Germinal center (tissue), 1 donor: ENCODE measurements around the gene PDZD2.
"Not testable (repeated sequence)": the region's sequence is repeated elsewhere in the genome, so short reads cannot be mapped to it uniquely, and the experiment has no call there.

ENCODE experiments used
- DNase-seq: peaks from one replicate; pipeline ENCODE4 v3.0.0; 2012; ENCODE audit warnings: mixed read lengths, low spot score

PDZD2 gene

DNA sequence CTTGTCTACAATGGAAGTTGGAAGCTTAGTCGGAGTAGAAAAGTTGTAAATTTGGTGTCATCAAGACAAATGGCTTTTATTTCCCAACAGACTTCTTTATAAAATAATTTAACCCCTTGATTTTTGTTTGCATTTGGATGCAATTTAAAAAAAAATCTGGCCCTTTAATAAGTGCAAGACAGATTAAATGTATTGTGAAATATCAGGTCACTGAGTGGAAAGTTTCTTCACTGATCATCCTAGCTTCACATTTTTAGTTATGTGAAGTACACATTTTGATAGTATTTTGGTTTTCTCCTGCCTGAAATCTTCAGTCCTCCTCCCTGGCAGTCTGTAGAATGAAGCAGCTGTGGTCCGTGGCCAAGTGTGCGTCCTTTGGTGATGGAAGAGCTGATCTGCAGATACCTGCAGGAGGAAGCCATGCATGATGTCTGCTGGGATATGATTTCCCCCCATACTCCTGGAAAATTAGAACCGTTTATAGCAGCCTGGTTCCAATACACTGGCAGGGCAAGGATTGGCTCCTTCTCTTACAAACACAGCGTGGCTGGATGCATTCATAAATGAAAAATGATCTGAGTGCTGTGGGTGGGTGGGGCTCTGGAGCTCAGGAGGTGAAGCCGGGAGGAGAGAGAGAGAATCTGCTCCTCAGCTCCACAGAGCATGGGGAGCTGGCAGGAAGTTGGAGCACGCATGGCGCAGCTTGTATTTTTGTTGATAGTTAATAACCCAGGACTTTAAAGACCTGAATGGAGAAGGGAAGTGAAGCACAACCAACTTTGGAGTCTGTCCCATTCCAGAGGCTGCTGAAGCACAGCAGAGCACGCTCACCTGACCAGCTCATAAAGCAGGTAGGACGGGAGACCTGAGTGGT, 296.8 kb downstream of the PDZD2 start:
- no peak for DNase-seq

DNA sequence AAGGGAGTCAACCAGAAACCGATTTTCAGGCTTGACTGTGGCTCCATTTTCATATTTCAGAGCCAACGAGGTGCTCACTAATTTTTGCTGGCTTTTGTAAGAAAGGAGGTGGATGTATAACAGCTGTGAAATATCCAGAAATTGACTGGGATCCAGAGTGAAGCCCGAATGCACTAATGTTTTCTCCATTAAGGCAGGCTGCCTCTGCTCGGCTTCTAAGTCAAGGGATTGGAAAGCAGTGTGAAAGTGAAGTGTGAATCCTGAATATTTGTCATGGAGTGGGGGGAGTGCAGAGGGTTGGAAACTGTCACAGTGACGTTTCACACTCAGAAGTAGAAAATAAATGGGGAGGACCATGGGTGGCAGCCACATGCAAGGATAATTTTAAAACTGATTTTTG, 297.8 kb downstream of the PDZD2 start:
- DNase-seq, result no peak

DNA sequence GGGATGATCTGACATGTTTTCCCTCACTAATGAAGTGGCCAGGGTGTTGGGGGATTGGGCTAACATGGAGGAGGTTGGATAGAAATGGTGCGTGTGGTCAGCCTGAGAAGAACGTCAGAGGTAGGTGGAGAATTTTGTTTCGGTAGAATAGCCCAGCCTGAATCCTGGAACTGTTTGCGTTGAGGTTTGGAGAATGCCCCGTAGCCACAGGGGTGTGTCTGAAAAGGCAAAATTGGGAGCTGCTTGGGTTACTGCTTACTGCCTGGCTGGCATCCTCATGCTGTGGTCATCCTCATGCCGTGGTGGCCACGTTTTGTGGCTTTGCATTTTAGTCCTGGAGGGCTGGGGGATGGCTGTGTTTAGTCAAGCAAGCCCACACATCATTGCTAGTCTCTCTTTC, 298.3 kb downstream of the PDZD2 start:
- no peak for DNase-seq

DNA sequence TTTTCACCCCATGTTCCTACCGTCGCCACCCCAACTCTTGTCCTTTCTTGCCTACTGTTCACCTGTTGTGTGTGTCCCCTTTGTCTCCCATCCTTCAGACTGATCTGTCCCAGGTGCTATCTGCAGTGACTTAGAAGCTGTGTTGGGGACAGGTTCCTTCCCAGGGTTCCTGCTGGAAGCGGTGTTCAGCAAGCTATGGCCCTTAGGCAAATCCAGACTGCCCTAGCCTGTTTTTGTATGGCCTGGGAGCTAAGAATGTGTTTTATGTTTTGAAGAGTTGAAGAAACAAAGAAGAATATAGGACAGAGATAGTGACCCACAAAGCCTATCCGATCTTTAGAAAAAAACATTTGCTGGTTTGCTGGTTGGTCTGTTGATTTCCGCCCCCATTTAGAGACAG, 298.8 kb downstream of the PDZD2 start:
- no peak for DNase-seq

DNA sequence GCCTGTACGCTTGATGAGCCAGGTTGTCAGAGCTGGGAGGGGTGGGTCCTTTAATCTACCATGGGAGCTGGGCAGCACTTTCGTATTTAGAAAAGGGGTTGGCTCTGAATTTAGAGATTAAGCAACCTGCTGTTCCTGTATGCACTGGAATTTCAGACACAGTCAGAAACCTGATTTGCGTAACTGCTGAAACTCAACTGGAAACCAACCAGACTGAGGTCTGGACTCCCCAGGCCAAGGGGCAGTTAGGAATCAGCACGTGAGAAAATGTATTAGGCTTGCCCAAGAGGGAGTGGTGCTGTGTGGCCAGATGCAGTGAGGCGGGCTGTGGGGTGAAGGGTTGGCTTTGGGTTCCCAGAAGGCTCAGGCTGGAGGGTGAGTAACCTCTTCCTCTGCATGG, 300.2 kb downstream of the PDZD2 start:
- DNase-seq, result no peak

DNA sequence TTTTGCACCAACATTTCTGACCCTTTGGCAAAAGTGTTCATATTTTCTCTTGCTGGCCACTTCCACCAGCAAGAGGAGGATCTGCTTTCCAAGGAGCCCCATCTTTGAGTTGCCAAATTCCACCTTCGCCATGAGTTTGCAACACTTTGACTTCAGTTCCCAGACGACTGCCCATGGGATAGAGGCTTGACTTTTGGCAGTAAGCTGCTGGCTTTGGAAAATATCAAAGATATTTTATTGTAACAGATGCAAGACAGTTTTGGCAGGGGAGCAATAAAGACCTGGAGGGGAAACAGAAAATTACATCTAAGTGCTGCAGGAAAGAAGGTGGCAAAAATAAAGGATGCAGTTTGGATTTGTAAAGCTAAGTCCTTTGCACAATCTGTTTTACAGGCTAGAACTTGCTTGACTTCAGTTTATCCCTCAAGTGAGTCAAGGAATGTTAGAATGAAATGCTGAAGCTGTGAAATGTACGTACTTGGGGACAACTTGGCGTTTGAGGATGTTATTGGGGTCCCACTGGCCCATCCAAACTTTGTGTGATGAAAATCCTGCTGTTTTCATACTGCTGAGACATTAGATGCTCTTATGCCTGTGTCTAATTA, 302.3 kb downstream of the PDZD2 start:
- no peak for DNase-seq

DNA sequence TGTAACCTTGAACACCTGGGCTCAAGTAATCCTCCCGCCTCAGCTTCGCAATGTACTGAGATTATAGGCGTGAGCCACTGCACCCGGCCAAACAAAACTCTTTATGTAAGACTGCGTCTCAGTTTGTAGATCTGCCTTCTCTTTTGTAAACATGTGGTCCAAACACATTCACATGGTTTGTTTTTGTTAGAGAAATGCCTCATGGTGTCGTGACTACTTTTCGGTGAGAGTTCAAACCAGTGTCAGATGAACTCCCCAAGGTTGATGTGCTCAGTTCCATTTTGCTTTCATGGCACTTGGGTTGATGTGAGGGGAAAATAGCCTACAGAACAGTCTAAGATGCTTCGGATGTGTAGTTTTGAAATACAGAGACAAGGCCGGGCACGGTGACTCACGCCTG, 303.6 kb downstream of the PDZD2 start:
- DNase-seq, result no peak

DNA sequence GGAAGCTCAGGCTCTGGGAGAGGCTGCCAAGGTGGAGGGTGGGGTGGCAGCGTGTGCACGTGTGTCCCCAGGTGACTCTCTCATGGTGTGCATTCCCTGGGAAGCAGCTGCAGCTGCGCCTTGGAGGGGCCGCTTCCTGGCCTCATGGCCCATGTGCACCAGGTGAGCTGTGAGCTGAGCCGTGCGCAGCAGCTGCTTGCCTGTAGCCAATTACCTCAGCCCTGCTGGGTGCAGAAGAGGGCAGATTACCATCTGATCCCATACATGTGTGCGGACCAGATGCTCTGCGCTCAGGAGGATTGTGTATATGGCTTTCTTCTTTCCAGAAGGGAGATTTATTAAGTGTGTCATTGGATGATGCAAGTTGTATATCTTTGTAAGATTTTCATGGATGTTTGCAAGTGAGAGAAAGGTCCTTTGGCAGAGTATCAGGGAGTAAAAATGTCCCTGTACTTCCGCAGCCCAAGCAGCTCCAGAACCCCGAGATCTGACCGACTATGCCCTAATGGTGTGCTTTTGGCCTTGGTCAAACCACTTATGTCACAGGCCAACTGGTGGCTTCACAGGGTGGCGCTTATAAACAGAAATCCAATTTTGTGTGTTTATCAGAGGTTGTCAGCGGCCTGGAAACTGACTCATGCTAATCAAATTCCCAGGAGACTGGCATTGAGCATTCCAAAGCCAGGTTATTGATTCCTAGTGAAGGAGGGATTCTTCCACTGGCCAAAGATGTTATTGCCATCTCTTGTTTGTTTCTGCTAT, 305.9 kb downstream of the PDZD2 start:
- DNase-seq, result no peak

DNA sequence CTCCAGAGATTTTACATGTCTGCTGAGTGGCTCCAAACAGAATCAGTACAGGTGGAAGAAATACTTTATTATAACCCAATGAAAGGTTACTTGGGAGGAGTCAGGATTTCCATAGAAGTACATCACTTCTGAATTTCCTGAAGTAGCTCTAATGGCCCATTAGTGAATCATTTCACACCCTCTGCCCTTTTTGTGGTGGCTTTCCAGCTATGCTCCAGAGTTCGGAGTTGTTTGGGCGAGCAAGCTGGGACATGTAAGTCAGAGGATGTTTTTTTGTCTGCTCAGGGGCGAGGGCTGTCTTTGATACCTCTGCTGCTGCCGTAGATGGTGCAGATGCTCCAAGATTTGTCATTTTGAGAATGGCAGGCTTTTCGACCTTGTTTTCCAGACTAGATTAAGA, 309.1 kb downstream of the PDZD2 start:
- no peak for DNase-seq

DNA sequence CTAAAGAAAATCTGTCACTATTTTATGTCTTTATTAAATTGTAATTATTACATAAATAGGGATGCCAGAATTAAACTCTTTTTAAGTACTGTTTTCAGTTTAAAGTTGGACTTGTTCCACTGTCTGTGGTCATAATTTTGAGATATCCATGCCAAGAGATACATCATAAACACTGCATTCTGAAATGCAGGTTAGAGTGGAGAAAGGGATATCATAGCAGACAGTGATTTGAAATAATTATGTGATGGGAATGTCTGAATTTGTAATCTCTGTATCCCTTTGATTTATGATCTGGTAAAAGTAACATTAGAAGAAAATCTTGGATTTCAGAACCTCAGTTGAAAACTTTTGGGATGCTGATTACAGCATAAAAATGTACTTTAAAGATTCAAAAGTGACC, 313.1 kb downstream of the PDZD2 start:
- DNase-seq, result no peak

DNA sequence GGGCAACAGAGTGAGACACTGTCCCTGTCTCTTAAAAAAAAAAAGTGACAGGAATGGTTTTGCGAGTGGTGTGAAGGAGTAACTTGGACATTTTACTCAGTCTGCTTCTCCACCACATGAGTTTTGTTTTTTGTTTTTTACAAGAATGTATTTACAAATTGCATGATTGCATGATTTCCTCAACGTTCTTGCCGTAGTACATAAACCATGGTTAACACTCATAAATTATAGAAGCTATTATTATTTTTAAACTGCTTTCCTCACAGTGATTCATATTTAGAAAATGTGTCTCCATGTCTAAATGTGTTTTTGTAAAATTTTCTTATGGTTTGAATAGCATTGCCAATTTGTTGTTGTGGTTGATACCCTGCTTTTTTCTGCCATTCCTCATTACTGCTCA, 315.2 kb downstream of the PDZD2 start:
- DNase-seq, result no peak

DNA sequence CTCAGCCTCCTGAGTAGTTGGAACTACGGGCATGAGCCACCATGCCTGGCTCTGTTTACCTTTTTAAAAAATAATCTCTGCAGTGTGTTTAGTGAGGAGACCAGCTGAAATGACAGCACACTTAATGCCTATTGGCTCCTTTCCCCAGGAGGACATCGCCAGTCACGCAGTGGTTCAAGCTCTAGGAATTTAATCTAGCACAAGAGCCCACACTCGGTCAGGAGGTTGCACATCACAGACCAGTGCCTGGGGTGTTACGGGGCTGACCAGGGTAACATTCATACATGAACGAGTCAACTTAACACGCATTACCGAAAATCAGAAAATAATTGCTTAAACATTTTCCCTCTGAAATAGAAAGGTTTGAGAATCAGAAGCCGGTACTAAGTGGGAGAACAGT, 318.2 kb downstream of the PDZD2 start:
- no peak for DNase-seq

DNA sequence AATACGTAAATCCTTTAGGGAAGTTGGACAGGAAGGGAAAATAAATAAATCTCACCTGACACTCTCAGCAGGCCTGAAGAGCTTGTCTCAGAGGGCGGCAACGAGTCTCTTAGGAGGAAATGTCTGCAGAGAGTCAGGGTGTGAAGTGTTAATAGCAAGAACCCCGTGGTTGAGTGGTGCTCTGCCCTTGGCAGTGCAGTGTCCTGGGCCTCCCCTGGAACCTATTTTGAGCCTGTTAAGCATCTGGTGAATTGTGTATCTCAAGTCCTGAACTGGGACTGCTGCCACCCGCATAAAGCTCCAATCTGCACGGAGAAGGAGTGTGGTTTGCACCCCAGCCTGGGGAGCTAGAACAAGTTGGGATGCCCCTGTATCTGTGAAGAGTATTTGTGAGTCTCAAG, 323.4 kb downstream of the PDZD2 start:
- no peak for DNase-seq

DNA sequence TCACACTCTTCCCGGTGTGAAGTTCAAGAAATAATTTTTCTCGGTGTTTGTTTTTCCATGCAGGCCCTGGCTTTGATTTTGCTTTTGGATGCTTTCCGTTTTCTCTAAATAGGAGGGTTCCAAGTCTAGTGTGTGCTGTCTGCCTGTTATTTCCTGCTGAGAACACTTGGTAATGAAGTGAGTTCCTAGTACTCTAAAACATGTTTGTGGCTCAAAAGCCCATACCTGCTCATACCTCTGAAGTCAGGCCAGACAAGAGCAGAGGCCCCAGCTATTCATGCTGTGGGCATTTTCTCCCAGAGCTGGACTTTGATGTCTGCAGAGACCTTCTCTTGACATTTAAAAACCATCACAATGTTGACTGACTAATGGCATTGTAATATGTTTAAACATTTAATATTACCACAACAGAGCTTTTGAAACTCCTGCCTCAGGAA, 324.0 kb downstream of the PDZD2 start:
- no peak for DNase-seq

DNA sequence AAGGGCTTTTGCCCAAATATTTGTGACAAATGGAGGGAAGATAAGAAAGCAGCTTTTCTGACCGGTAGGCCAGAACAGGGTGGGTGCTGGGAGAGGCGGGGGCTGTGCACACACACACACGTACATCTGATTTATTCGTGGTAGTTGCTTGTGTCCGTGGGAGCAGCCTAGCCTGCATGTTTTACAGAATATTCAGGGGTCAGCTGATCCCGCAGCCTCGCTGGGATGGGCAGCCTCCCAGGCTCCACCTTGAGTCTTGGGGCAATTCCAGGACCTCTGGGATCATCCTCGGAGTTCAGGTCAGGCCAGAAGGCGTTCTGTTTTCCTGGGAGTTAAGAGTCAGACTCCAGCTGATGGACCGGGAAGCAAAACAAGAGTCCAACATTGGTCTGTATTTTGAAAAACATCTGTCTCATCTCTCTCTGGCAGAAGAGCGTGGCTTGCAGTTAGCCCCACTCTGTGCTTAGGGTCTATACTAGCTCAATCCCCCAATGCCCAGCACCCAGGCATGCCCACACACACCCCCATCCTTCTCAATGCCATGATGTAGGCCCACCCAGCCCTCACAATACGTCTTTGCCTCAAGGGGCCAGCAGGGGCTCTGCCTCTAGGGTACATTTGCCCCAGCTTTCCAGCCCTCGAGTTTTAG, 324.6 kb downstream of the PDZD2 start:
- no peak for DNase-seq

DNA sequence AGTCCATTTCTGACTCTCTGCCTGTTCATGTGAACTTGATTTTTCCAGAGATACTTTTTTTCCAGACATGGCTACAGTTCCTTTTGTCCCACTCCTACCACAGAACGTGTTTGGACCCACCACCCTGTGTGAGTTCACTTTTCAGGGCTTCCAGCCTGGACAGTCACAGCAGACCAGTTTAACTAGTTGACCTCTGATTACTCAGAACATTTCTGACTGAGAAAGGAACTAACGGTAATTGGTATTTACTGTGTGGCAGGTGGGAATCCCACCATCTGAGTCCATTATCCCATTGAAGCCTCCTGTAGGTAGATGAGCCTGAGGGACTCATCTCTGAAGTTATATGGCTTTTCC, 325.1 kb downstream of the PDZD2 start:
- no peak for DNase-seq

DNA sequence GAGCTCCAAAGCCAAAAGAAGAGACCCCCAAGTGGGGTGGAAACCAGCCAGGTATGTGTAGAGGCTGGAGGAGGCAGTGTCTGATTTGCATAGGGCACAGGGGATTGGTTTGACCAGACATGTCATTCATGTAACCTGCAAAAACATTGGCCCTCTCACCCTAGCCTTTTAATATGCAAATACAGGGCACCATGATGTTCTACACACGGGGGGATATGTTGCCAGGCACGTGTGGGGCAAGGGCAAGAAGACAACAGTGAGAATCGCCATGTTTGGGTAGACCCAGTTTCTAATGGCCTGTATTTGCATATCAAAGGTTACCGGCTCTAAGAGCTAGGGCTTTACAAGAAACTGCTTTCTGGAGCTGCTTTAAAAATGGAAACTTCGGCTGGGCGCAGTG, 326.3 kb downstream of the PDZD2 start:
- no peak for DNase-seq

DNA sequence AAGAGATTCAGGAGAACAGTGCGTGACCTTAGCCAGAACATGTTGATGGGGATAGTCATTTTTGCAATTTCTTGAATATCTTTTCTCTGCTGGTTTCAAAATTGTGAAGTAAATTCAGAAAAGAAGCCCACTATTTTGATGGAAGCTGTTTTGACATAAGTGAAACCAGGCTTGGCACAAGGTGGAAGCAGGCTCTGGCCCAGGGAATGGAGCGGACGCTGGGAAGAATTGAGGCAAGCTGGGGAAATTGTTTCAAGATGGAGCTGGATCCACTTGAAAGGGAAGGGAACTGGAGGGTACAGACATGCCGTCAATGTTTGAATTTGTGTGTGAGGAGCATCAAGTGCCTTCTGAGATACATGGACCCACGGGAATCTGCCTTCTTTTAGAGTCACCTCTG, 328.0 kb downstream of the PDZD2 start:
- no peak for DNase-seq

DNA sequence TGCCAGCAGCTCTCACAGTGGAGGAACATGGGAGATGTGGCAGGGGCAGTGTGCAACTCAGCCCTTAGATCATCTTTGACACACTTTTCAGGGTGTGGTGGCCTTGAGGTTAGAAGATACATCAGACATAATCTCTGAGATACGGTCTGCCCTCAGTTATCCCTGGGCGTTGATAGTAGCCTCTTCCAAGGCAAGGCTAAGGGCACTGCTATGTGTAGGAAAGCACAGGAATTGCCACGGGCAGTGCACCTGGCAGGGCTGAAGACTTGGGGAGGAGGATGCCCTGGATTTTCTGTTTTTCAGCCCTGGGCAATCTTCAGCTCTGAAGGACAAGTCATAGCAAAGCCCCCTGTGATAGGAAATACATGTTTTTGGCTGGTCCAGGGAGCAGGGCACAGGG, 328.5 kb downstream of the PDZD2 start:
- DNase-seq, result no peak

DNA sequence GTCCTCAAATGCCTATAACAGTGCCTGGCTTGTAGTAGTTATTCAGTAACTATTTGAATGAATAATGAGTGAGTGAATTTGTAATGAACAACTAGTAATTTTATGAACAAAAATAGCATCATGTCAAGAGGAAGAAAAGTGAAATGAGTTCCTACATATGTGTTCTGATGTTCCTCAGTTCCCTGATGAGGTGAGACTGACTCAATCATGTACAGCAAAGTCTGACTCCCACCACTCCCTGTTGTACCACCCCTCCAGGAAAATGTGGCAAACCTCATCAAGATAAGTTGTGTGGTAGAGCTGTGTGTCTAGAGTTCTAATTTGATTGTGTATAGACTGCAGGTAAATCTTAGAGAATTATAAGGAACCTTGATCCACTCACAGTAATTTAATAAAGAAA, 333.6 kb downstream of the PDZD2 start:
- DNase-seq, result no peak

DNA sequence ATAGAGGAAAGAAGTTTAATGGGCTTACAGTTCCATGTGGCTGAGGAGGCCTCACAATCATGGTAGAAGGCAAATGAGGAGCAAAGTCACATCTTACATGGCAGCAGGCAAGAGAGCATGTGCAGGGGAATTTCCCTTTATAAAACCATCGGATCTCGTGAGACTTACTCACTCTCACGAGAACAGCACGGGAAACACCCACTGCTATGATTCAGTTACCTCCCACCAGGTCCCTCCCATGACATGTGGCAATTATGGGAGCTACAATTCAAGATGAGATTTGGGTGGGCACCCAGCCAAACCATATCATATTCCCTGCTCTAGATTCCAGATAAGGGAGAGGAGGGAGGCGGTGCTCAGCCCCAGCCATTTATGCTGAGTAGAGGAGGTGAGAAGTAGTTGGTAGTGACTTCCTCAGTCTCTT, 336.3 kb downstream of the PDZD2 start:
- DNase-seq, result not testable (repeated sequence)

DNA sequence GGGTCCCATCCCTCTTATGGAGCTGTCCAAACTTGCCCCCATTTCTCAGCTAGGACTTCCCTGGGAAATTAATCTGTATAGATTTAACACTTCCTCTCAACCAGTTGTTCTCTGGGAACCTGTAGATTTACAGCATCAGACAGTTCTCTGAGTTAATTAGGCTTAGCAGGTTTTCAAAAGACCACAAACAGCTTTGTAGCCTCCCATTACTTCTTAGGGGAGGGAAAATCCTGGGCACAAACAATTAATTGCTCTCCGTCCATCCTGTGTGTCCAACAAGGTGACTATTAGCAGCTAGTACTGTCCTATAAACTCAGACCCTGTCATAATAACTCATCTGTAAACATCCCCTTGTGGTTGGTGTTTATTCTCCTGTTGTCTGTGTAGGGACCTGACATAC, 337.2 kb downstream of the PDZD2 start:
- DNase-seq, result no peak
